Activated CD4-positive, alpha-beta T cell treated with anti-CD3 and anti-CD28 coated beads for 48 hours (primary cell): Measurements from ENCODE around the gene CNBP.
"Not testable (repeated sequence)": the region's sequence is repeated elsewhere in the genome, so short reads cannot be mapped to it uniquely, and the experiment has no call there.

Experiments used
- DNase-seq: peaks from one replicate; pipeline ENCODE4 v3.0.0-alpha.2; 2020

Gene CNBP

DNA sequence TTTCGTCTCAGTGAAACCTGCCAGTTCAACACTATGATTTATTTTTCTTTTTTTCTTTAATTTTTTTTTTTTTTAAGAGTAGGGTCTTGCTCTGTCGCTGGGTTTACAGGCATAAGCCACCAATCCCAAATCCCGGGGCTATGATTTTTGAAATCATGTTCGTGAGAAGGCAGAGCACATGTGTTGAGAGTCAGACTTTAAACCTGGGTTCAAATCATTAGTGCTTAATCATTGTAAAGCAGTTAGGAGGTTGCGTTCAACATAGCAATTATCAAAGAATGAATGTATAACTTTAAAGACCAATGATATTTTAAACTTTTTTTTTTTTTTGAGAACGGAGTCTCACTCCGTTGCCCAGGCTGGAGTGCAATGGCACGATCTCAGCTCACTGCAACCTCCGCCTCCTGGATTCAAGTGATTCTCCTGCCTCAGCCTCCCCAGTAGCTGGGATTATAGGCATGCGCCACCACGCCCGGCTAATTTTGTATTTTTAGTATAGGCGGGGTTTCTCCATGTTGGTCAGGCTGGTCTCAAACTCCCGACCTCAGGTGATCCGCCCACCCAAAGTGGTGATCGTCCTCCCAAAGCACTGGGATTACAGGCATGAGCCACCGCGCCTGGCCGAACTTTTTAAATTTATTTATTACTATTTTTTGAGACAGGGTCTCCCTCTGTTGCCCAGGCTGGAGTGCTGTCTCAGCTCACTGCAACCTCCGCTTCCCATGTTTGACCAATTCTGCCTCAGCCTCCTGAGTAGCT is 1.3 kb upstream of the CNBP start:
- not testable (repeated sequence) for DNase-seq

GRCh38 chr3:129184396-129184657 is 631 bp upstream of the CNBP start:
- peak; percentile 54 for DNase-seq

GRCh38 chr3:129182390-129183185 is 1.1 kb downstream of the CNBP start:
- peak; percentile 41 for DNase-seq

DNA sequence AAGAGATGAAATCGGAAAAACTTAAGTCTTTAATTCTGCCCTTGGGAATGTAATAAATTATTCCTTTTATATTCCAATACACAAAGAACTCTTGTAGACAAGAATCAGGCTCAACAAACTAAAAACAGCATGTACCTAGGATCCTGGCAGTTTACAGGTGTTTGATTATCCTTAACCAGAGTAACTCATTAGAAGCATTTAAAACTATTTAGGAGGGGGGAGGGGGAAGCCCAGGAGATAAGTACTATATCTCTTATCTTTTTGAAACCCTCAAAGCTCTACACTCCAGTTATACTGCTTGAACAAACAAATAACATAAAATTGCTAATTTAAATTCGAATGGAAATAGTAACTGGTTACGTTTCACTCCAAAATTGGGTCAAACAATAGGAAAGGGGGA is 1.9 kb downstream of the CNBP start:
- DNase-seq, result no peak

DNA sequence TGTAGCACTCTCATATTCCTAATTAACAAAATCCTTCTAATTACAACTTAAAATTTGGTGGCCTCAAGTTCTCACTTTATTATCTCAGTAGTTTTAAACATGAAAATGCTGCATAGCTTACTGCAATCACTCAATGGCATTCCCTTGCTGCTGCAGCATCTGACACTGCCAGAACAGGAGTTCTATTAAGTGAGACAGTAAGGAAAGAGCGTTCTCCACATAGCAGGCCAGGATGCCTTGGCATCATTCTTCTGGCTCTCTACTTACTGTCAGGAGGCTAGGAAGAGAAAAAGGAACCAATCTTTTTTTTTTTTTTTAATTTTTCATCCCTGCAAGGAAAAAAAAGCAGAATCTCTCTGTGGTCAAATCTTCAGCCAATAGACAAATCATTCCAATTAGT is 3.2 kb downstream of the CNBP start:
- DNase-seq, result no peak

- no peak for DNase-seq
These were observed 7.6 kb downstream of the CNBP start for GRCh38 chr3:129176051-129176450.

DNA sequence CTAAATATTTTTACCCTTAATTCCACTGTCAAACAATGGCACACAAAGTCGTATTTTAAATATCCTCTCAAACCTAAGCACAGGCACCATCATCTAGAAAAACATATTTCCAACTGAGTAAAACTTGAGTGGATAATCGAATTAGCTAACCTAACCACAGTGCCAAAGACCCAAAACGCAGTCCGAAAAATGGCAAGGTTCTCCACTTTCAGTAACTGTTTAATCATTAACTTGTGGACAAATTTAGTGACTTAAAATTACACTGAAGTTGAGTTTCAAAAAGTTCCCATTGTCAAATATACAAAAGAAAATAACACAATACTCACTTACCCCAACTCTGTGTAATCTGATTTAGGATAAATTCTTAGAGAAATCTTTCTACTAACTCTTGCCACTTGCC is 10.0 kb downstream of the CNBP start:
- no peak for DNase-seq

DNA sequence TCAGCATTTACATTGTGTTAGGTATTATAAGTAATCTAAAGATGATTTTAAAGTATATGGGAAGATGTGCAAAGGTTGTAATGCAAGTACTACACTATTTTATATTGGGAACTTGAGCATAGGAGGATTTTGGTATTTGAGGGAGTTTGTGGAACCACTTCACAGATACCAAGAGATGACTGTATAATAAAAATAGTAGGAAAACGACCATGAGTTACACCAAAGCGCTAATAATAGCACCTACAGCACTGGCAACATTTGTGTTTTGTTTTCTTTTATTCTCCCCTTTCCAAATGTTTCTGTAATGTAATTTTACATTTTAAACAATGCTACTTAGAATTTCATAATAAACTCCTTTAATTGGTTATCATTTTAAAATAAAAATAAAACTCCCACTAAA is 10.5 kb downstream of the CNBP start:
- no peak for DNase-seq

DNA sequence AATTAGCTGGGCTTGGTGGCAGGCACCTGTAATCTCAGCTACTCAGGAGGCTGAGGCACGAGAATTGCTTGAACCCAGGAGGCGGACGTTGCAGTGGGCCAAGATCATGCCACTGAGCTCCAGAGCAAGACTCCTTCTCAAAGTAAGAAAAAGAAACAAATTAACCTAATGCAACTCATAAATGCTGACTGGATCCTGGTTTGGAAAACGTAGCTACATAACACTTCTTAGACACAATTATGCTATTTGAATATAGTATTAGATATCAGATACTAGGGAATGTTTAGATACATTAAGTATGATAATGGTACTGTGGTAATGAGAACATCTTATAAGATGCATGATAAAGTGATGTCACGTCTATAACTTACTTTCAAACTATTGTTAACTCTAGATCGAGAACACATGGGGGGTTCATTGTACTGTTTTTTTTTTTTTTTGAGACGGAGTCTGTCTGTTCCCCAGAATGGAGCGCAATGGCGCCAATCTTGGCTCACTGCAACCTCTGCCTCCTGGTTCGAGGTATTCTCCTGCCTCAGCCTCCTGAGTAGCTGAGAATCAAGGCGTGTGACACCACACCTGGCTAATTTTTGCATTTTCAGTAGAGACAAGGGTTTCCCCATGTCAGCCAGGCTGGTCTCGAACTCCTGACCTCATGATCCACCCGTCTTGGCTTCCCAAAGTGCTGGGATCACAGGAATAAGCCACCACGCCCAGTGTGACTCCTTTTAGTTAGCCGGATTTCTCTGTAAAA is 16.9 kb downstream of the CNBP start:
- DNase-seq, result no peak

DNA sequence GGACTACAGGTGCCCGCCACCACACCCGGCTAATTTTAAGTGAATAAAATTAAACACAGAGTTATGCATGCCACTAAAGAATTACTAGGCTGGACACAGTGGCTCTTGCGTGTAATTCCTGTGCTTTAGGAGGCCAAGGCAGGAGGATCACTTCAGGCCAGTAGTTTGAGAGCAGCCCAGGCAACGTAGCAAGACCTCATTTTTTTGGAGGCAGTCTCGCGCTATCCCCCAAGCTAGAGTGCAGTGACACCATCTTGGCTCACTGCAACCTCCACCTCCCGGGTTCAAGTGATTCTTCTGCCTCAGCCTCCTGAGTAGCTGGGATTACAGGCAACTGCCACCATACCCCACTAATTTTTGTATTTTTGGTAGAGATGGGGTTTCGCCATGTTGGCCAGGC is 18.1 kb downstream of the CNBP start:
- DNase-seq, result not testable (repeated sequence)

DNA sequence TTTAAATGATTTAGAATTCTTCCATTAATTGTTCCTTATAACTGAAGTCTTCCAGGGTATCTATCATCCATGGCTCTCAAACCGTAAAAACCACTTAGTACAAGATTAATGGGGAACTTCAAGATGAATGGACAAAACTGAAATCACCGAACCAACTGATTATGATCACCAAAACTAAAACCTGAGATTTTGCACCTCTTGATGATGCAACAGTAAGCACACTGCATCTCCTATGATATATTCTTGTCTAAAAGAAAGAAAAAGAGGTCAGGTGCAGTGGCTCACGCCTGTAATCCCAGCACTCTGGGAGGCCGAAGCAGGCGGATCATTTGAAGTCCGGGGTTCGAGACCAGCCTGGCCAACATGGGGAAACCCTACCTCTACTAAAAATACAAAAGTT is 19.2 kb downstream of the CNBP start:
- no peak for DNase-seq

DNA sequence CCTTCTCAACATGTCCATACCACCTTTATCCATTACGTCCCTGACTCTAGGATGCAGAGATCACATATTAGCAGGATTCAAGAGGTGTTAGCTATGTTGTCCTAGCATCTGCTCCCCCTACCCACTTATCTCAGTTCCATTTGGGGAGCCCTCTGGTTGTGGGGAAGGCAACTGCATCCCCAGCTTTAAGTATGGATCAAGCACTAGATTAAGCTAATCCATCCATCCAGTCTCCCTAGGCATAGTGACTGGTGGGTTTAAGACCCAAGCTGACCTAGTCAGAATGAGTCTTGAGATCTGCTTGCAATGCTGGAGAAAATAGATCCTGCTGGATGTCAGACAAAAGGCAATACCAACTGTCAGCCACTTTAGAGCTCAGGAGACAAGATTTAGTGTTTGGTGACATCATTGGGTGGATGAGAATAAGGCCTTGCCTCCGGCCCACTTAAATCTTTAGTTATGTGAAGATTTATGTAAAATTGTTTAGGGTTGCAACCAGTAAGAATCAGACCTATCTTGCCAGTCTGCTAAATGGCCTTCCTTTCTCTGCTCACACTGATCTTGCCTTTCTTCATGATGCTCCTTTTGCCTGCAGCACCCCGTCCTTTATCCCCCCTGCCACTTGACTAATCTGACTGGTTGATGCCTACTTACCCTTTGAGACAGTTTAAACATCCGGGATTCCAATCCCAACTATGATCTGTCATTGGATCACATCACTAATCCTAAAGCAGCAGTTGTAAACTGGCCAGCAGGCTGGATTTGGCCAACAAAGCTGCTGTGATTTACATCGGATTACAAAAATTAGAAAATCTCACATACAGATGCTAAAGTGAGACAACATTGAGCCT is 20.7 kb downstream of the CNBP start:
- DNase-seq, result no peak

- peak; percentile 47 for DNase-seq
These were observed 21.8 kb downstream of the CNBP start for GRCh38 chr3:129161860-129162271.

DNA sequence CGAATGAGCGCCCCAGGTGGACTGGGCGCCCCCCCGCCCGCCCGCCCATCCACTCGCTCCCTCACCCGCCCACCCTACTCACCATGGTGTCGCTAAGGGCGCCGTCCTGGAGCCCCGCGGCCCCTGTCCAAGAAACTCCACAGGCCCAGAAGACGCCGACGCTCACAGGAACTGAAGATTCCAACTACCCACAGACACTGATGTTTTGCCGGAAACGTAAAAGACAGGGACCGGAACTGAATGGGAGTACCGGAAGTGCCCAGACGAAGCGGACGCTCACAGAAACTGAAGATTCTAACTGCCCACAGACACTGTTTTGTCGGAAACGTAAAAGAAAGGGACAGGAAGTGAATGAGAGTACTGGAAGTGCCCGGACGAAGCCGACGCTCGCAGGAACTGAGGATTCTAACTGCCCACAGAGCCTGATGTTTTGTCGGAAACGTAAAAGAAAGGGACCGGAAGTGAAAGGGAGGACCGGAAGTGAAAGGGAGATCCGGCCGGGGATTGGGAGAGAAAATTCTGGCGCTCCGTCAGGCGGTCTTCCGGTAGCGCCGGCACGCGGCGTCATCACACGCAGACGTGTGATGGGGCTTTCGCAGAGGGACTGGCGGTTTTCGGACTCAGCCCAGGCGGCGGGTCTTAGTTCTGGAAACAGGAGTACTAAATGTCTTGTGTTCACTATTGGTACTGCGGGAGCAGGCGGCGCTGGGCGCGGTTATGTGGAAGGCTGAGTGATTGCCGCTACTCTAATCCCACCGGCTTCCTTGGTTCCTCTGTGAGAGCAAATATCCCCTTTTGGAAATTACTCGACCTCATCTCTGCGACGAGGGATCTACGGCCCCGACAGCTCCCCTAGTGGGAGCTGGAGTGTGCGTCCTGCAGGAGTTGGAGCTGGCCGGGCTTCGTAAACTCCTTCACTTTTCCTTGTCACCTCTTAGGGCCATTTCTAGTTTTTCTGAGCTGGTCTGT is 22.5 kb downstream of the CNBP start, which contains the start of gene ISY1:
Gene ISY1, minus strand, starts transcription at position 173 of the 969 bp plus-strand sequence. Its CDS starts 88 bp downstream, at position 85.
- peak; percentile 92 for DNase-seq

DNA sequence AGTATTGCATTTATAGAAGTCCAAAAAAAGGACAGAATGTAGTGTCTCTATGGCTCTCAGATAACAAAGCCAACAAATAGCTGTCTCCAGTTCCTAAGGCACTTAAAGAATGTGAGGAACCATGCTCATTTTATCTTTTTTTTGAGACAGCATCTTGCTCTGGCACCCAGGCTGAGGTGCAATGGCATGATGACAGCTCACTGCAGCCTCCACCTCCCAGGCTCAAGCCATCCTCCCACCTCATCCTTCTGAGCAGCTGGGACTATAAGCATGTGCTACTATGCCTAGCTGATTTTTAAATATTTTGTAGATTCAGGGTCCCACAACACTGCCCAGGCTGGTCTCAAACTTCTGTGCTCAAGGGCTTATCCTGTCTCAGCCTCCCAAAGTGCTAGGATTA is 38.9 kb downstream of the CNBP start:
- no peak for DNase-seq

GRCh38 chr3:129141011-129141410 is 42.7 kb downstream of the CNBP start:
- not testable (repeated sequence) for DNase-seq

DNA sequence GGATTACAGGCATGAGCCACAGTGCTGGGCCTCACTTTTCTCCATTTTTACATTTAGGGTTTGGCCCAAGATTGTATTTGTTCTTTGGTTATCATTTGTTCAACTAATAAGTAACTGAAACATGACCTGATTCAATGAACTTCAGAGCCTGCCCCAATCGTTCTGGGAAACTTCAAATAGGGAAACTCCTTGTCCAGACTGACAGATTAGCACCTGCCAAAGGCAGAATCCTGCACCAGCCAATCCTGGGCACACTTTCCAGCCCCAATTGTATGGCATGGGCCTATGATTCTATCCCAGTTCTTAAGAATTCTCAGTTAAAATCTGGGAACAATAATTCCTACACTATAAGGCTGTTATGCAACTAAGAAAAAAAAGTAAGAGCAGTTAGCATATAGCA is 43.8 kb downstream of the CNBP start:
- DNase-seq, result no peak

DNA sequence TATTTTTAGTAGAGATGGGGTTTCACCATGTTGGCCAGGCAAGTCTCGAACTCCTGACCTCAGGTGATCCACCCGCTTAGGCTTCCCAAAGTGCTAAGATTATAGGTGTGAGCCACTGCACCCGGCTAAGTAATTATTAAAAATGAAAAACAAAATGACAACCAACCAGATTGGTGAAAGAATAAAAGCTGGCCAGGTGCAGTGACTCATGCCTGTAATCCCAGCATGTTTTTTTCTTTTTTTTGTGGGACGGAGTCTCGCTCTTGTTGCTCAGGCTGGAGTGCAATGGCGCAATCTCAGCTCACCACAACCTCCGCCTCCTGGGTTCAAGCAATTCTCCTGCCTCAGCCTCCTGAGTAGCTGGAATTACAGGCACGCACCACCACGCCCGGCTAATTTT is 47.4 kb downstream of the CNBP start:
- not testable (repeated sequence) for DNase-seq

DNA sequence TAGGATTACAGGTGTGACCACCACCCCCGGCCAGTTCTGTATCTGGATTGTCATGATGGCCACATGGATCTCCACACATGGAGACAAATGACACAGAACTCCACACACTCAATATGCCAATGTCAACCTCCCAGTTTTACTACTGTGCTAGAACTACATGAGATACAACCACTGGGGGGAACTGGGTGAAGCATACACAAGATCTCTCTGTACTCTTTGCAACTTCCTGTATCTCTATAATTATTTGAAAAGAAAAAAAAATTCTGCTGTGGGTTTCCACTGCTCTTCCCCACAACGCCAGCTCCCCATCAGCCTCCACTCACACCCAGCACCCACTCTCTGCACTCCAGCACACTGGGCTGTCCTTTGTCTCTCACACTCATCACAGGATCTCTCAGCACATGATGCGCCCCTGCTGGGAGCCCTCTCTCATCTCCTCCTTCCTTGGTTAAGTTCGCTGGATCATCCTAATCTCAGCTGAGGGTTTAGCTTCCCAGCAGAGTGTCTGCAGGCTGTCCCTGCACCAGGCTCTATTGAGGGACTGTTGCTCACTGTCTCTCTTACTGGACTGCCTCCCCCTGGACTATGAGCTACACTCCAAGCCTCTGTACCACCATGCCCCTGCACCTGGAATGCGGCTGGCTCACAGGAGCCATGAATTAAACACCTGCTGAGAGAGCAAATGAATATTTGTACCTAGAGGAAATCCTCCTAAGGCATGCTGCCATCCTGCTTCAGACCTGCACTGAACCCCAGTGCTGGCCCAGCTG is 51.4 kb downstream of the CNBP start:
- DNase-seq, result no peak

- no peak for DNase-seq
These were observed 52.1 kb downstream of the CNBP start for GRCh38 chr3:129131465-129132088.
